CD4-positive, alpha-beta T cell treated with Interleukin-2 at 100 ng/mL for 4 hours (primary cell): ENCODE data around the gene ICAM2.
A peak's percentile ranks its signal among the peaks of the same experiment; 100 is the strongest.
"Not testable (repeated sequence)": the region's sequence is repeated elsewhere in the genome, so short reads cannot be mapped to it uniquely, and the experiment has no call there.

Source experiments
- DNase-seq: peaks from one replicate; pipeline ENCODE4 v3.0.0-alpha.2; 2020; ENCODE audit warnings: low spot score

The ICAM2 gene

DNA sequence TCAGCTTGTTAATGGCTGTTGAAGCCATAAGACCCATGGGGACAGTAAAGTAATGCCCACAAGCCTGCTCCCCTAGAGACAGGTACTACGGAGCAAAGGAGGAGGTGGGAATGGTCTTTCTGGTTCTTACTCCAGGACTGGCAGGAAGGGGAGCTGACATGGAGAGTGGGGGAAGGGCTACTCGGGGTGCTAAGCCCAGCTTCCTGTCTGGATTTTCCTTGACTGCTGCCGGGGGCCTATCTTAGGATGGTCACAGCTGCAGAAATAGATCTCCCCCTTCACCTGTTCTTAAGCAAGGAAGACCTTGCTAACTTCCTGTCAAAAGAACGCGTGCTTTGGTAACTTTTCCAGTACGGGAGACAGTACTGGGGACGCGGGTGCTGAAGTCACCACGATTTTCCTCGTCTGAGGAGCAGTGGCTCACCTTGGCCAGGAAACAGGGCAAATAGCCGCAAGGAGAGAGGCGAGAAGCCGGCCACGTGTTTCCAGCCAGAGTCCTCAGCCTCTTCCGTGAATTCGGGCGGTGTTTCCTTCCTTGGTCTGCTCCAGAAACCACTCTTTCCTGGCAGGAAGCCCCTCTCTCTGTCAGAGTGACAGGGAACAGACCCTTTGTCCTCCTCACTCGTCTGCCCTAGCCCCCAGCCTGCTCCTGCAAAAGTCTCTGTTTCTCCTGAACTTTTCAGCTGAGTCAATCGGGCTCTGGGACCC lies 22.9 kb downstream of the ICAM2 start:
- DNase-seq = no peak

DNA sequence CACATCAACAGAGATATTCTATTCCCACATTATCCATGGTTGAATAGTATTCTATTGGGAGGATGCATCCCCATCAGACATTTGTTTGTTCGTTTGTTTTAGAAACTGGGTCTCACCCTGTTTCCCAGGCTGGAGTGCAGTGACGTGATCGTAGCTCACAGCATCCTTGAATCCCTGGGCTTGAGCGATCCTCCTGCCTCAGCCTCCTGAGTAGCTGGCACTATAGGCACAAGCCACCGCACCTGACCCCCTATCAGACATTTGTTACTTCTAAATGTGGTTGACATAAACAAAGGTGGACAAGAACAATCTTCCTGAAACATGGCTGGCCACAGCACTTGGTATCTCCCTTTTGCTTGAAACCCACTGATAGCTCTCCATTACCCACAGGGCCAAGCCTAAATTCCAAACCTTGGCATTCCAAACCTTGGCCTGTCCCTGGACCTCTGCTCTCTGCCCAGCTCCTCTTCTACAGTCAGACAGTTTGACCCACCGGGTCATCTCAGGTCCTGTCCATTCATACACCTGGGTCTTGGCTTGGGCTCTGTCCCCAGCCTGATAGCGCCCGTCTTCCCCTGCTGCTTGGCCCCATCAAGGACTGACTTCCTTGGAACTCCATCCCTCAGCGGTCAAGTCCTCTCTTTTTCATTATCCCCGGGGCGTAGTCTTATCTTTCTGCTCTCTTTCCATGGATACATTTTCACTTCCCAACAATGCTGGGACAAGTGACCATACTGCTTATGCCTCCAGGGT lies 23.8 kb downstream of the ICAM2 start:
- no peak for DNase-seq

GRCh38 chr17:63995626-63996025 lies 24.8 kb downstream of the ICAM2 start:
- no peak for DNase-seq

DNA sequence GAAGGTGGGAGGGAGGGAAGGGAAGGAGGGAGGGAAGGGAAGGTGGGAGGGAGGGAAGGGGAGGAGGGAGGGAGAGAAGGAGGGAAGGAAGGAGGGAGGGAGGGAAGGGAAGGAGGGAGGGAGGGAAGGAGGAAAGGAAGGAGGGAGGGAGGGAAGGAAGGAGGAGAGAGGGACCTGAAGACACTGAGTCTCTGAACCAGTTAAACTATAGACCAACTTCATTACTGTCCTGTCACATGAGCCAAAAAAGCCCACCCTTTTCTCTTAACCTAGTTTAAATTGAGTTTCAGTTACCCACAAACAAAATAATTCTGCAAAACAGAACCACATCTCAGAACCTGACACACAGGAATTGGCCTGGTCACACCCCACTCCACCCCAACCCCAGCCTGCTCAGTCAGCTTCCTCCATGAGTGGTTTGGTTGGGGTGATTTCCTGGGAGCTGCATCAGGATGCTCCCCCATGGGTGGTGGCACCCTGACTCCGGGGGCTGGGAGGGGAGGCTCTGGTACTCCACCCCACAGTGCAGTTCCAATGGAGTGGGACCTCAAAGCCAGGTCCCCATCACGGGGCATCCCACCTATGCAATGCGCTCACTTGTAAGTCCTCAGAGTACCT lies 27.0 kb downstream of the ICAM2 start:
- DNase-seq = peak; percentile 73

DNA sequence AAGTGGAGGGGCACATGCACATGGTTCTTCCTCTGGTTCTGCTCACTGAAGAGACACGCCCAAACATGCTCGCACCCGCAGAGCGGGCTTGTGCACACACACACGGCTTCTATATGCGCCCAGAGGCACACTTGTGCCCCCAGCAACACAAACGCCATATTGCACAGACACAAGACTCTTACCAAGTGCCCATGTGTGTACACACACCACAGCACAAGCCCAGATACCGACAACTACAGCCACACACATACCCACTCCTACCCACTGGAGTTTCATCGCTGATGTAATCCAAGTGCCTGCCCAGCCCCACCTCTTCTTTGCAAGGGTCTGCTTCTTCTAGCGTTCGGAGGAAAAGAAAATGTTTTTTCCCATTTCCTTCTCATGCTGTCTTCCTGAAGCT lies 28.8 kb downstream of the ICAM2 start:
- no peak for DNase-seq

DNA sequence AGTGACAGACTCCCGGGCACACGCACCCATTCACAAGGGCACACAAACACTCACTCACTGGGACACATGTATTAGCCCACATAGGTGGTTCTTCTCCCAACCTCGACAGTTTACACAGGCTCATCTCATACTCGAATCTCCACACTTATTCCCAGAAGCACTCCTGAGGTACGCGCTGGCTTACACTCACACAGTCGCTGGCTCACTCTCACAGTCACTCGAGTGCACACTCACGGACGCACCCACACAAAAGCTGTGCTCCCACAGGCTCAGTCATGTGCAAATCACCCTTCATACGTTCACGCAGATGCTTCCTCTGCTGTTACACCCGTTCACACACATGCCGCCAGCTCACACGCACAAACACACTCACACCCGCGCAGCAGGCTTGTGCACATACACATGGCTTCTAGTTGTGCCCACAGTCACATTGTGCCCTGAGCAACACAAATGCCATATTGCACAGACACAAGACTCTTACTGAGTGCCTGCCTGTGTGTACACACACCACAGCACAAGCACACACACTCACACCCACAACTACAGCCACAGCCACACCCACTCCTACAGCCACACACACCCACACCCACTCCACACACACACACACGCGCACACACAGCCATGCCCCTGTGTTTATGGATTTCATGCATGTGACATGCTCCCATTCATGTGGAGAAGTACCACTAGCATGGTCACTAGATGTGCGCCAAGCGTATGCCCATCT lies 30.6 kb downstream of the ICAM2 start:
- DNase-seq = no peak

DNA sequence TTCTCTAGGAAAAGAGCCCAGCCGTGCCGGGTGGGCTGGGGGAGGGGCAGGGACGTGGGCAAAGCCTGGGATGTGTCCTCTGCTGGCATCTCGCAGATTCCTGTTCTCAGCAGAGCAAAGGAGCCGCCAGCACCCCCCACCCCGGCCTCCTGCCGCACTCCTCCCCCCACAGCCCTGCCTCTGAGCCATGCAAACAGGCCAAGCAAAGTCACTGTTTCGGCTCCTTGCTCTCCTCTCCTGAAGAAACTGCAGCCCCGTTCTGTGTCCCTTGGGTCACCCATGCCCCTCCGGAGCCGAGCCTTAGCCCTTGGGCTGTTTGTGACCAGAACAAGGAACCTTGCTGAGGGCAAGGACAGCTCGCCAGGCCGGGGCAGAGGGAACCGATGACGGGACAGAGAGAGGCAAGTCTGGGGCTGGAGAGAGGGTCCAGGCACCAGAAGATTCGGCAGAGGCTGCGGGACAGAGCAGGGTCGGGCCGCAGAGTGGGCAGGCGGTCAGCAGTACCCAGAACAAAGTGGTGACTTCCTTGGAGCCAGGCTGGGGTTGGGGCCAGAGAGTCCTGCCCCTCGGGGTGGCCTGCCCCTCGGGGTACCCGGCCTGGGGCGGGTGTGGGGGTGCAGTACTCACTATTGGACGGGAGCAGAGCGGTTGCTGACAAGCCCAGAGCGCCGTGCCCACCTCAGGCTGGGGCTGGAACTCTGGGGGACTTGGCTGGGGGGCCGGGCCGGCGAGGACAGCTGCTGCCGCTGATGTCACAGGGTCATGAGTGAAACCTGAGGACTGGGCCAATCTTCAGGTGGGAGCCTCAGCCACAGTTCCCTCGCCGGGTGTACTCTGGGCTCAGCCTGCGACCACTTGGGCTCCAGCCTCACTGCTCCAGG lies 31.5 kb downstream of the ICAM2 start:
- DNase-seq = no peak

- no peak for DNase-seq
These were observed 32.3 kb downstream of the ICAM2 start for GRCh38 chr17:63988127-63988478.

DNA sequence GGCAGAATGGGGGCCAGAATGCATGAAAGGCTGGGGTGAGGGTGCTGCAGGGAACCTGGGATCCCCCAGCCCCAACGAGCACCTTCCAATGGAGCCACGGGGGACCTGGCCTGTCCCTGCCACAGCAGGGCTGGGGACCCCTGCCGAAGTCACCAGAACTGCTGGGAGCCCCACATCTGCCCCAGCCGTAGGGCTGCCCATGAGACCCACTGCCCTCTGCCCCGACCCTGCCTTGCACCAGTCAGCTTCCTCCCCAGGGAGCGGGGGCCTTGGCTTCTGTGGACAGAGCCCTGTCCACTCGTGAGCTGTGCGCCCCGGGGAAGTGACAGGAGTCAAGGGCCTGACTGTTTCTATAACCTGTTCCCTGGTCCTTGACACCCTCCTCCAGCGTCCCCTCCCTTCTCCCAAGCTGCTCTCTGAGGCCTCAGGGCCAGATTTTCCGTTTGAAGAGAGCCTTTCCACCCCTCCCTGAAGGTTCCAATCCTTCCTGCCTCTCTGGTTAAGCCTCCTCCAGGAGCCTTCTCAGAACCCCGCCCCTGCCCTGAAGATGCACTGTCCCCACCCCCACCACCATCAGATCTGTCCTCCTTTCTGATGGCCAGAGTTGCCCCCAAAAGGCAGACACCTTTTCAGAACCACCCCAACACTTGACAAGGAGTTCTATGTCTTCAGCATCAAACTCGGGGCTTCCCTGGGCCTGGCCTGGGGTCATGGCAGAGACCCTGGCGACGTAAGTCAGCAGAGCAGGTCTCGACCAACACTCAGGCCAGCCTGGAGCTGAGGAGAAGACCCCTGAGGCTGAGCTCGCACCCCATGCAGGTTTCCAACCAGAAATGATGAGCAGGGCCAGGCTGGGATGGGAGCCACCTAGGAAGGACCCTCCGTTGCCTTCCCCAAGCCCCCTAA lies 33.0 kb downstream of the ICAM2 start:
- no peak for DNase-seq

DNA sequence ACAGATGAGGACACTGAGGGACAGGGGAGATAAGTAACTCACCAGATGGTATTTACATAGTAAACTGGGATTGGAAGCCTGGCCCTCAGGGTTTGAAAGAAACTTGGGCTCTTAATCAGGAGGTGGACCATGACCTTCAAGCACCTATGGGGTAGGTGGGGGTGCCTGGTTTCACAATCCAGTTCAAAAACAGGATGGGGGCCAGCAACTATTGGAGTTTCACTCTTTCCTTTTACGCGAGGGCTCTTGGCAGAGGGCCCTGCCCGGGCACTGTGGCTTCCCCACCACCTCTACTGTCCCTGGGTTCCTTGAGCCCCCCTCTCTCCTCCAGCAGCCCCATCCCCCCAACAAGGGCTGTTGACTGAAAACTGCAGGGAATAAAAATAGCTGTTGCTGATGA lies 33.6 kb downstream of the ICAM2 start:
- no peak for DNase-seq

GRCh38 chr17:63985387-63986140 lies 34.9 kb downstream of the ICAM2 start:
- DNase-seq = no peak

- DNase-seq = peak; percentile 85
These were observed 35.6 kb downstream of the ICAM2 start for GRCh38 chr17:63984651-63985386.

DNA sequence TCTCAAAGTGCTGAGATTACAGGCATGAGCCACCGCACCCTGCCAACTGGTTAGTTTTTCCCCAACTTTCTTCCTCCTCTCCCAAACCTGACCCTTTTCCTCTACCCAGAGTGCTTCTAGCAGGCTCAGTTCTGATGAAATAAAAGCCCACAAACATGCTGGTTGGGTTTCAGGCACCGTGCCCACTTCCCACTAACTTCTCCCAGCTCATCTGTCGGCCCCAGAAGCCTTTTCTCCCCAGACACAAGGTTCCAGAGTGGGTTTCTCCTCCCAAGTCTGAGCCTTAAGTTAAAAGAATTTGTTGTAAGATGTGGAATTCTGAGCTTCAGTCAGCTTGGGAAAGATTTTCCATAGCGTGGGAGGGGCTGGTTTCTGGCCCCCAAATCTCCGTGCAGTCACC lies 36.2 kb downstream of the ICAM2 start:
- no peak for DNase-seq

GRCh38 chr17:63983320-63983719 lies 37.1 kb downstream of the ICAM2 start:
- no peak for DNase-seq

DNA sequence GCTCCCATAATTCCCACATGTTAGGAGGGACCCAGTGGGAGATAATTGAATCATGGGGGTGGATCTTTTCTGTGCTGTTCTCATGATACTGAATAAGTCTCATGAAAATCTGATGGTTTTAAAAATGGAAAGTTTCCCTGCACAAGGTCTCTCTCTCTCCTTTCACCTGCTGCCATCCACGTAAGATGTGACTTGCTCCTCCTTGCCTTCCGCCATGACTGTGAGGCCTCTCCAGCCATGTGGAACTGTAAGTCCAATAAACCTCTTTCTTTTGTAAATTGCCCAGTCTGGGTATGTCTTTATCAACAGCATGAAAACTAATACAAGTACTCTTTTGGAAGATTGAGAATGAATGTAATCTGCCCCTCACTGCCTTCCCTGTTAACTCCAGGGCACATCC lies 37.8 kb downstream of the ICAM2 start:
- not testable (repeated sequence) for DNase-seq

GRCh38 chr17:63978272-63979200 lies 41.9 kb downstream of the ICAM2 start:
- no peak for DNase-seq

DNA sequence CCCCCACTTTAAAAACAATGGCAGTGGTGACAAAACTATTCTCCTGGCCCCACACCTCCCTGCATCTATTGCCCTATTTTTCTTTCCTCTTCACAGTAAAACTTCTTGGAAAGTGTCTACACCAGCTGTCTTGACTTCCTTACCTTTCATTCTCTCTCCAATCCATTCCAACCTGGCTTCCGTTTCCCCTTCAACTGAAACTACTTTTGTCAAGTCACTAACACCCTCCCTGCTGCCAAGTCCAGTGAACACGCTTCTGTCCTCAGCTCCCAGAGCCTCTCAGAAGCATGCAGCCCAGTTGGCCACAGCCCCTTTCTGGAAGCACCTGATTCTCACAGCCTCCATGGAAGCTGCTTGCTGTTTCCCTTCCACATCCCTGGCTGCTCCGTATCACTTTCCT lies 43.7 kb downstream of the ICAM2 start:
- no peak for DNase-seq

DNA sequence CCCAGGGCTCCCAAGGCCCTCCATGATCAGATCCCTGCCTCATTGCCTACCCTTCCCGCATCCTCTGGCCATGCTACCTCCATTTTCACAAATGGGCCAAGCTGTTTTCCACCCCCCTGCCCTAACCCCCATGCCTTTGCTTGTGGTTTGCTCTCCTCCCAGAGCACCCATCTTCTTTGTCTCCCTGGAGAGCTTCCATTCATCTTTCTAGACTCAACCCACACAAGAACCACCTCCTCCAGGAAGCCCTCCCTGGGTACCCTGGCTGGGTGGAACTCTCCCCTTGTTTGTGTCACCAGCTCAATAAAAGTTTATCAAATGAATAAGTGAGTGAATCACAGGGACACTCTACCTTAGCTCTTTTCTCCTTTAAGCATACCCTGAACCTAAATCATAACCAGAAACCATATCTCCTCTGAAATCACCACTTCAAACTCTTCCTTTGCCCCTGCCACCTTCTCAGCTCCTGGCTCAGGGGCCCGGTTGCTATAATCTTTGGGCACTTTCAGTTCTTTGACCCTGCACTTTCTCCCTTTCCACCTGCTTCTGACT lies 44.8 kb downstream of the ICAM2 start:
- no peak for DNase-seq
